ENCODE data around the gene CARD9.

Gene CARD9

GRCh38 chr9:136346157-136346481 lies 27.4 kb downstream of the CARD9 start:
- DNase-seq = no peak

- DNase-seq = no peak
These were observed 27.9 kb downstream of the CARD9 start for GRCh38 chr9:136345281-136346156.

- DNase-seq = no peak
These were observed 28.8 kb downstream of the CARD9 start for GRCh38 chr9:136344544-136345280.

GRCh38 chr9:136343884-136344269 lies 29.6 kb downstream of the CARD9 start:
- no peak for DNase-seq

GRCh38 chr9:136343121-136343883 lies 30.2 kb downstream of the CARD9 start:
- no peak for DNase-seq

- DNase-seq = no peak
These were observed 31.0 kb downstream of the CARD9 start for GRCh38 chr9:136342181-136343120.

GRCh38 chr9:136341769-136342168 lies 31.7 kb downstream of the CARD9 start:
- no peak for DNase-seq

GRCh38 chr9:136341042-136341655 lies 32.3 kb downstream of the CARD9 start:
- DNase-seq = no peak

- no peak for DNase-seq
These were observed 33.0 kb downstream of the CARD9 start for GRCh38 chr9:136340356-136341041.

GRCh38 chr9:136339958-136340310 lies 33.5 kb downstream of the CARD9 start:
- no peak for DNase-seq

- DNase-seq = no peak
These were observed 34.1 kb downstream of the CARD9 start for GRCh38 chr9:136339173-136339957.

- no peak for DNase-seq
These were observed 35.0 kb downstream of the CARD9 start for GRCh38 chr9:136338511-136338910.

GRCh38 chr9:136337416-136338395 lies 35.8 kb downstream of the CARD9 start:
- no peak for DNase-seq

- DNase-seq = no peak
These were observed 36.6 kb downstream of the CARD9 start for GRCh38 chr9:136336881-136337280.

- no peak for DNase-seq
These were observed 37.2 kb downstream of the CARD9 start for GRCh38 chr9:136336156-136336870.

GRCh38 chr9:136335296-136336155 lies 37.9 kb downstream of the CARD9 start:
- no peak for DNase-seq

GRCh38 chr9:136334541-136334940 lies 38.9 kb downstream of the CARD9 start:
- DNase-seq = no peak

- no peak for DNase-seq
These were observed 40.0 kb downstream of the CARD9 start for GRCh38 chr9:136333486-136333885.
